Thyroid gland (tissue), 4 donors: ENCODE results near the gene HMCES. TPM values are rescaled to one million over a fixed set of nuclear protein-coding genes. Genes with fewer than 3 reads are reported as not detected.

ENCODE experiments used
- DNase-seq, 2 donors: peaks; one replicate each; pipeline ENCODE4 v3.0.0-alpha.2; 2019
- H3K27ac ChIP-seq, 3 donors: fragments of 200-600 bp; sonication (generic); 1 replicate in 2 of 3; 2 replicates in 1 of 3; pipeline ENCODE4 v1.5.1; 2016 to 2019; ENCODE audit warnings: mild to moderate bottlenecking in 1 of 3, moderate library complexity in 1 of 3
- H3K27me3 ChIP-seq: fragments of 200-600 bp; sonication (generic); one replicate; pipeline ENCODE4 v1.5.1; 2019
- H3K36me3 ChIP-seq, 2 donors: fragments of 200-600 bp; sonication (generic); one replicate each; pipeline ENCODE4 v1.5.1; 2016 to 2019
- H3K4me1 ChIP-seq, 2 donors: fragments of 200-600 bp; sonication (generic); one replicate each; pipeline ENCODE4 v1.5.1; 2017 to 2019
- H3K4me3 ChIP-seq, 3 donors: fragments of 200-600 bp; sonication (generic); replicated peaks in 1 of 3; 1 replicate in 2 of 3; 2 replicates in 1 of 3; pipeline ENCODE4 v1.5.1; 2016; ENCODE audit warnings: mild to moderate bottlenecking in 1 of 3
- H3K9me3 ChIP-seq: fragments of 200-600 bp; sonication (generic); one replicate; pipeline ENCODE4 v1.5.1; 2017
- CTCF ChIP-seq, 6 experiments: fragments of 200-600 bp in 3 of 6; fragments of 450-650 bp in 3 of 6; sonication (generic) in 3 of 6; IDR thresholded peaks; one replicate each; pipeline ENCODE4 v1.5.1; 2016 to 2019; ENCODE audit warnings: antibody characterized with exemption in 6 of 6, mild to moderate bottlenecking in 2 of 6, inconsistent platforms in 1 of 6, moderate library complexity in 1 of 6
- POLR2A ChIP-seq, 2 donors: fragments of 450-650 bp; IDR thresholded peaks; one replicate each; pipeline ENCODE4 v1.6.1; 2017; ENCODE audit warnings: antibody characterized with exemption in 2 of 2, mild to moderate bottlenecking in 2 of 2, moderate library complexity in 1 of 2
- WGBS, 2 donors: methylation state at CpG; one replicate each; pipeline ENCODE4 v1.1.5; 2017; 5-methylcytosine and 5-hydroxymethylcytosine counted together
- intact Hi-C: fragments of 100-400 bp; cut with DNase I; formaldehyde crosslinking; loops from one replicate; pipeline ENCODE4 v1.15.1; 2023
- total RNA-seq, 4 donors: library from RNA; depleted of rRNA; stranded (reverse); fragments of >200 nt; gene quantifications; one replicate each; pipeline ENCODE4 v1.2.3, GENCODE V29; 2016

The HMCES gene
- total RNA-seq, 4 donors from 2014 or later: 23.7 to 30.9 (median 26.0) TPM

DNA sequence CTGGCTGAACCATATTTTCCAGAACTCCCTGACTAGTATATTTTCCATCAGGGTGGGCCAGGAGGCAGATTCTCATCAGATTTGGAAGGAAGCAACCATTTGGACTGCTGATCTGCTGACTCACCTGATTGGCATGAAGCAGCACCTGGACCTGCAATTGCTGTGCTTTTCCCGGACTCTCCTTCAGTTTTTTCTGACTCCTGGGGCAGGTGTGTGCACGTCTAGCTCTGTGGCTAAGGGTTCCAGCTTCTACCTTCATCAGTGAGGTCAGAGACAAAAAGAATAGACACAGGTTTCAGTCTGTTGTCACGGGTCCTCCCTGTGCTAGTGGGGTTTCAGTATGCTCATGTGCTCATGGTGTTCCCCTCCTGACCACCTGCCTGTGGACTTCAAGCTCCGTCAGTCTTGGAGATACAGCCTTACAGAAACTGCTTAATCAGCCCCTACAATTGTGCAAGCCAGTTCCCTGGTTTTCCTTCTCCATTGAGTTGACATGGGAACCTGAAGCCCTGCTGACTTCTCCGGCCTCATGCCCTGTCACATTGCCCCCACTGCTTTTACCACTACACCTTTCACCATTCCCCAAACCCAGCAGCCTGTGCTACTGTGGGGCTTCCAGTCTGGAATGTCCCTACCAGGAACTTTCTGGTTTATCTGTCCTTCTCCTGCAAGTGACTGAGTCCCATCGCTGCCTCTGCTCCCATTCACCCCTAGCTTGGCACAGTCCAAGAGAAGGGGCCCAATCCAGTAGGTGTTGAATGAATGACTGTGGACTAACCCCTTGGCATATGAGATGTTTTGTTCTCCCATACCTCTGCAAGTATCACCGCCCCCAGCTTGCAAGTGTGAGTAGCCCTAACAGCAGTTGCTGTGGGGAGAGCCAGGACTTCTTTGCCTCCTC is 31.7 kb downstream of the HMCES start:
- H3K4me1 ChIP-seq: peaks cover 9 to 24% of the 10 kb centered on the region in 2 donors
- no peaks in the 10 kb centered on the region for H3K27me3 ChIP-seq
- no peak overlapping the region for H3K4me3 ChIP-seq
- H3K9me3 ChIP-seq: no peaks in the 10 kb centered on the region
- intact Hi-C loops: loop anchor here (5.0 kb wide), 1 partner anchor 33 kb away; the partner anchor contains the start of gene HMCES
- peak in 1 of 2 donors; percentile 45 for DNase-seq
- peak overlapping the region in 2 of 3 donors; percentile 17 to 29 for H3K27ac ChIP-seq
- no peak for TF ChIP-seq CTCF (IDR thresholded peaks at IDR 0.05)
- TF ChIP-seq POLR2A (IDR thresholded peaks at IDR 0.05): no peak
- H3K36me3 ChIP-seq: no peaks in the 10 kb centered on the region
- WGBS, 2 donors: 79 to 82% methylated on average over 7 of the region's 7 CpGs

DNA sequence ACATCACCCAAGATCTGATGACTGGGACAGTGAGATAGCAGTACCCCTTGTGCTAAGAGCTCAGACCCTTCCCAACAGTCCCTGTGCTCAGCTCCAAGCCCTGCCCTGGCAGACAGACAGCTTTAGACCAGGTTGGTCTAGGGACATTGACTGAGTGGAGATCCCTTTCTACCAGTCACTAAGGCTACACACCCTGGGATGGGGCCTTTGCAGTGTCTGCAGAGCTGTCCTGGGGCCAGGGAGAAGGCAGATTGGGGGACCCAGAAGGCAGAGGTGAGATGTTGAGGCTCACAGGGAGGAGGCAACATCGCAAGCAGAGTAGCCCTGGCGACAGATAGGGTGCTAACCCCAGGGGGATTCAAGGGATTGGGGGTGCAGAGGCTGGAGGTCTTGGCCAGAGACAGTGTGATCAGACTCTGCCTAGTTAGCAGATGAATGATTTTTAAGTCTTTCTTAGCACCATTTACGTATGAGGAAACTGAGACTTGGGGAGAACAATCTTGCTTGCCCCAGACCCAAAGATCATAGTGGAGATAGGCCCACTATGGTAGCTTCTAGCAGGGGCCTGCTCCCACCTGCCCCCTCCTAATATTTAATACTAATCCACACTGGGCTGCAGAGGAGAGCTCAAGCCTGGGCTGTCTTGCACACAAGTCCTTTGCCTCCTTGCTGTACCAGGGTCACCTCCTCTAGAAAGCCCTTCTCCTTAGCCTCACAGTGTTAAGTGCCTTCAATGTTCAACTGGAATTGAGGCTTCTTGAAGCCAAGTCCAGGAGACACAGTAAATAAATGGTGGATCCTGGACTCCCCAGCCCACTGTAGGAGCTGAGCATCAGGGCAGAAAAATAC is 32.6 kb downstream of the HMCES start:
- Histone ChIP-seq H3K27ac (peak overlapping the region in 1 of 3 donors; percentile 10), H3K36me3 (no peaks in the 10 kb centered on the region), H3K4me1 (peaks cover 5 to 24% of the 10 kb centered on the region in 2 donors), H3K9me3 (no peaks in the 10 kb centered on the region), H3K27me3 (no peaks in the 10 kb centered on the region), H3K4me3 (no peak overlapping the region)
- intact Hi-C loops: loop anchor here (5.0 kb wide), 1 partner anchor 34 kb away; the partner anchor contains the start of gene HMCES
- no peak for TF ChIP-seq POLR2A (IDR thresholded peaks at IDR 0.05)
- TF ChIP-seq CTCF (IDR thresholded peaks at IDR 0.05): no peak
- 83 to 94% methylated on average over 3 of the region's 3 CpGs for WGBS, 2 donors
- no peak for DNase-seq

DNA sequence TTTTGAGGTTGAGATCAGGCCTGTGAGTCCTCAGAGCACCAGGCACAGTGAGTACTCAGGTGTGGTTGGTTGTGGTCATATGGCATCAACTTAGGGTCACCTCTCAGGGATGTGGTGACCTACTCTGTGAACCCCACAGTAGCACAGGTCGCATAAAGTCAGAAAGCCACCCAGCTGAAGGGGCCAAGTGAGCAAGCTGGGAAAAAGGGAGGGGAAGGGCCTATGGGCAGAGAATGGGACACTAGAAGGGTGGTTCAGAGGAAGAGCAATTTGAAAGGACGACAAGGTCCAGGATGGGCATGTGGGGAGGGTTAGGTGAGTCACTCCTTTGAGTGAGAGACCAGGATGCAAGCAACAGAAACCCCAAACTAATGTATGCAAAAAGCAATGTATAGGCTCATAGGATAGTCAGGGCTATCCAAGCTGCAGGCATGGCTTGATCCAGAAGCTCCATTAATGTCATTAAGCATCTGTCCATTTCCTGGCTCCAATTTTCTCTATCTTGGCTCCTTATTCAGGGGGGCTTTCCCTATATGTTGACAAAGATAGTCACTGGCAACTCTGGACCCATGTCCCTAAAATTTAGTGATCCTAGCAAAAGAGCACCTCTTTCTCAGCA is 33.5 kb downstream of the HMCES start:
- TF ChIP-seq POLR2A (IDR thresholded peaks at IDR 0.05): no peak
- no peak for TF ChIP-seq CTCF (IDR thresholded peaks at IDR 0.05)
- no peak overlapping the region for H3K27ac ChIP-seq
- no peak overlapping the region for H3K4me3 ChIP-seq
- H3K9me3 ChIP-seq: no peaks in the 10 kb centered on the region
- 85 to 90% methylated on average over 2 of the region's 2 CpGs for WGBS, 2 donors
- peaks cover 10 to 29% of the 10 kb centered on the region in 2 donors for H3K4me1 ChIP-seq
- no peak for DNase-seq
- no peaks in the 10 kb centered on the region for H3K27me3 ChIP-seq
- intact Hi-C loops: loop anchor here (5.0 kb wide), 1 partner anchor 35 kb away; the partner anchor contains the start of gene HMCES
- no peaks in the 10 kb centered on the region for H3K36me3 ChIP-seq

DNA sequence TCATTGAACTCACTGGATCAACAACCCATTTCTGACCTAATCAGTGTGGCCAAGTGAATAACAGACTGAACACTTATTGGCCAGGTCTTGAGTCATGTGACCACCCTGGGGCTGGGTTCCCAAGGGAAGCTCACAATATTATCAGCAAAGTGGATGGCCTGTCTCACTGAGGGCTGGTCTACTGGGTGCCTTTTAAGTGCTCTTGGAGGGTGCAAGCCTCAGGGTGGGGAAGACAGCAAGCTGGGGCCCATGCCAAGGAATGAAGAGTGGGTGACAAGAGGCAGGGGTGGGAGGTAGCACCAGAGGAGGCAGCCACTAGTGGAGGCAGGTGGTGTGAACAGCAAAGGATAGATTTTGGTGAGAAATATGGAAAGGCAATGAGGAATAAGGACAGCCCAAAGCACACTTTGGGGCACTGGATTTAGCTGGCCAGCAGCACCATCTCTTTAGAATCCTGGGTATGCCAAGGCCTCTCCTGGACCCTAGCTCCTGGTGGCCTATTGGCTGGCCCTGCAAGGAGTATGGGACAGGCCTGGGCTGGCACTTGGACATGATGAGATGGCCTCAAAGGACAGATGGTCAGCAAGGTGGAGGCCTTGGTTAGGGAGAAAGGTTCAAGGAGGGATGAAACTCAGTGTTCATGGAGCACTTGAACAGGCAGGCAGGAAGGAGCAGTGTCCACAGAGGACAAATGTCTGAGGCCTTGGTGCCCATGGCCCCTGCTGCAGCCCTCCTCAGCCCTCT is 34.2 kb downstream of the HMCES start:
- intact Hi-C loops: loop anchor here (5.0 kb wide), 1 partner anchor 36 kb away; the partner anchor contains the start of gene HMCES
- peaks cover 13 to 32% of the 10 kb centered on the region in 2 donors for H3K4me1 ChIP-seq
- peak; percentile 17 to 27 for DNase-seq
- TF ChIP-seq CTCF (IDR thresholded peaks at IDR 0.05) (no peak), POLR2A (IDR thresholded peaks at IDR 0.05) (no peak)
- H3K27me3 ChIP-seq: no peaks in the 10 kb centered on the region
- H3K36me3 ChIP-seq: no peaks in the 10 kb centered on the region
- no peaks in the 10 kb centered on the region for H3K9me3 ChIP-seq
- peak overlapping the region in 2 of 3 donors; percentile 68 to 94 for H3K27ac ChIP-seq
- no peak overlapping the region for H3K4me3 ChIP-seq
